Stimulated activated CD4-positive, alpha-beta T cell treated with anti-CD3 and anti-CD28 coated beads, Interleukin-4, amount 100 ng/mL, for 4 hours (primary cell): ENCODE data around the gene VAV3.
A peak's percentile ranks its signal among the peaks of the same experiment; 100 is the strongest.

Experiments
- DNase-seq, 2 experiments: peaks; one replicate each; pipeline ENCODE4 v3.0.0-alpha.2; 2020

VAV3 gene

DNA sequence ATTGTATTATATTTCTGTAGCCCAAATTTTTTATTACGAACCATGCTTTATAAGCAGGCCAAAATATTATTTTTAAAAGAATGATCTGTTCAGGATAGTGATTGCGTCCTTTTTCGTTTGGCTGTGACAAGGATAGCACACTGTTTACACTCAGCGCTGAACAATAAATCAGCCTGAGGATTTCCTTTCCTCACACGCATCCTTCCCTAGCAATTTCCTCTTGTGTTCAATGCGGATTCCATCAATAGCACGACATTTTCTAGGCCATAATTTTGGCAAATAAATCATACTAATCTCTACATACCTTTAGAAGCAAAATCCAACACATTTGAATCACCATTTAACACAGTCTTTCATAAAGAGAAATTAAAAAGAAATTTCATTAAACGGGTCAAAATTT is 1.6 kb upstream of the VAV3 start:
- DNase-seq = no peak

DNA sequence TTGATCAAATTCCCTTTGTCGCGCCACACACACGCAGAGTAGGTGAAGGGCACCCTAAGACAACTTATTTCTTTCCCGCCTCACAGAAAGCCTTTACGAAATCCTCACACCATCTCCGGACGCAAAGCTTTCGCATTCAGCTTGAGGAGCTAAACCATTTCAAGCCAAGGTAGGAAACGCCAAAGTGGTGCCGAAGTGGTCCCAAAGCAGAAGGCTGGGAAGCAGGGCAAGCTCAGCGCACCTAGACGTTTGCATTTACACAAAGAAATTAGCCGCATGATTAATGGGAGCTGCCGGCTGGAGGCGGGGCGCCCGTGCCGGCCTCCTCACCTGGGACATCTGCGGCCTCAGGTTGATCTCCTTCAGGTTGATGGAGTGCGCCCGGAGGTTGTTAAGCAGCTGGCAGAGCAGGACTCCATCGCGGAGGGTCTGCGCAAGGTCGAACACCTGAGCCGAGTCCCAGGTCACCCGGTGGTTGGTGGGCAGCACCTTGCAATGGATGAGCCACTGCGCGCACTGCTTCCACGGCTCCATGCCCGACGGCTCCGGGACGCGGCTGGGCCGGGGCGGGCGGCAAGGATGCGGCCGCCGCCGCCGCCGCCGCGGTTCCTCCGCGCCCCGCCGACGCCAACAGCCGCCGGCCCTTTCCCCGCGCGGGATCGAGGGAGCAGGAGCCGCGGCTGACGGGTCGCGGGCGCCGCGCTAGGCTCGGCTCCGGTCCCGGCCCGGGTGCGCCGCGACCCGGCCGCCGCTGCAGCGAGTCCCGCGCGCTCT is 457 bp downstream of the VAV3 start:
- DNase-seq = peak; percentile 9 to 22

DNA sequence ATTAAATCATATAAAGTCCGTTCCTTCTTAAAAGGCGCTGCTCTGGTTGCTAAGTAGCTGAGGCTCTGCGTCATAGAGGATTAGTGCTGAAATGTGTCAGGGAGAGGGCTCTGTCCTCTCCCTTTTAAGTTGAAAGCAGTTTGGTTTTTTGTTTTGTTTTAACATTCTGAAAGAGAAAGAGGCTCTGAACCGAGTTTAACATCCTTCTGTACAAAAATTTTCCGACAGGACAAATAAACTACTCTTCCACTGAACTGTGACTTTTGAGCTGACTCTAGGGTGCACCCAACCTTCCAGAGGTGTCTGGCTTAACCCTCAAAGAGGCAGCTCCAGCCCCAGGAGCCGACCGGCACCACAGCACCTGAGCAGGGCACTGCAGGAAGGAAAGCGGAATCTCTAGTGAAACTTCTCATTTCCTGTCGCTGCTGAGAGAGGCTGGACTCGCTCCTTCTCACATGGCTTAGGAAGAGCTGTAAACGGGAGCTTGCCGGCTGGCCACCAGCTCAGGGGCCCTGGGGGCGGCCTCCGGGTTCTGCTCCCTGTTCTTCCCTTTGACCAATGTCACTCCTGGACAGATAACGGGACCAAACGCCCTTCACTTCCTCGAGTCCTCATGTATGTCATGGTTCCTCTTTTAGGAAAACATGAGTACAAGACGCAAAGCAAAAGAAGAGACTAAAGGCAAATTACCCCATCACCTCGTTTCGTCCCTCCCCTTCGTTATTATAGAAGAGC is 1.2 kb downstream of the VAV3 start:
- DNase-seq = peak; percentile 37 to 43

DNA sequence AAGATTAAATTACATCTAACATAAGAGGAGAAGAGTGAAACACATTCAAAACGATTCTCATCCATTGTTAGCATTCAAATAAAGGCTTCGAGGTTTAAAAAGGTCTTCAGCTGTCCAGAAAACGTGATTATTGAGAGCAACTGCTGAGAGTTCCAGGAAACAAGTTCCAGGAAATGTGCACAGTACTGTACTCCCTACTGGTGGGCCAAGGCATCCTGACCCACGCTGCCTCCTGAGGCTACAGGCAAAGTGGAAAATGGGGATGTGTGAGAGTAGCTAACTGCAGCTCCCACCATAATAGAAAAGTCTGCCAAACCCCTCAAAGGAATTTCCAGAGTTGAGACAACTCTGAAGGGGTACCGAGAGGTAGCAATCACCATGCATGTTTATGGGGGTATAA is 2.0 kb downstream of the VAV3 start:
- no peak for DNase-seq

DNA sequence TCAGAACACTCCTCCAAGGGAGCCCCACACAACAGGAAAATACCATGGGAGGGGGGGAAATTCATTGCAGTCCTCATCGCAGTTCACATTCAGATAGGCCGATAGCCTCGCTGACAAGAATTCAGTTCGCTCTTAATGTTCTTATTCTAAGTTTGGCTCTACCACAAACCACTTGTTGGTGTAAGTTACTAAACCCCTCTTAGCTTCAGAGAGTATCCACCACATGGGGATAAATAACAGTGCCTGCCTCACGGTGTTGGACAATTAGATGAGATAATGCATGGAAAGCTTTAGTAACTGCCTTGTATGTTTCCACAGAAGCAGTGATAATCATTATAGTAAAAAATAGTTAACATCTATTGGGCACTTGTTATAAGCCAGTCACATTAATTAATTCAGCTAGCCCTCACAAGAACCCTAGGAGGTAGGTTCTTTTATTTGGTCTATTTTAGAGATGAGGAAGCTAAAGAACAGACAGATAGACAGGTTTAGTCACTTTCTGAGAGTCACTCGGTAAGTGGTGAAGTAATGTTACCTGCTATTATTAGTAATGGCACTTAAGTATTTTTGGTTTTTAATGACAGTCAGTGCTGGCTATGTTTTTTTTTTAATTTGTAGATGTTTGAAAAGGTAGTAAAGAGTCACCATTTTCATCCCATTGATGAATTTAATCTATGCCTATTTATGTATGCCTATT is 10.1 kb downstream of the VAV3 start:
- DNase-seq = no peak

DNA sequence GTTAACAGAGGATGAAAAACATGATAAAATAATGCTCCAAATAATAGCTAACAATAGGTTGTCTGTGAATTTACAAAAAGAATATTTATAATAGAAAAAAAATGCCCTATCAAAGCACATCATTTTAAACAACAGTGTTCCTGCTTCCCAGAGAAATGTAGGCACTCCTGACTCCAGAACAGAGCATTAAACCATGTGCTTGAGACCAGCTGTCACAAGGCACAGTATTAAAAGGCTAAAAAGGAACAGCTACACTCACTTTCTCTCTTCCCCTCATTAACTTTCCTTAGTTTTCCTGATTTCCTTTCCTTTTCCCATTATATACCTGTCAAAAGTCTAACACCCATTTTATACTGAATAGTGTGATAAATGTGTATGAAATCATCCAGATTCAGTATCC is 10.9 kb downstream of the VAV3 start:
- no peak for DNase-seq

DNA sequence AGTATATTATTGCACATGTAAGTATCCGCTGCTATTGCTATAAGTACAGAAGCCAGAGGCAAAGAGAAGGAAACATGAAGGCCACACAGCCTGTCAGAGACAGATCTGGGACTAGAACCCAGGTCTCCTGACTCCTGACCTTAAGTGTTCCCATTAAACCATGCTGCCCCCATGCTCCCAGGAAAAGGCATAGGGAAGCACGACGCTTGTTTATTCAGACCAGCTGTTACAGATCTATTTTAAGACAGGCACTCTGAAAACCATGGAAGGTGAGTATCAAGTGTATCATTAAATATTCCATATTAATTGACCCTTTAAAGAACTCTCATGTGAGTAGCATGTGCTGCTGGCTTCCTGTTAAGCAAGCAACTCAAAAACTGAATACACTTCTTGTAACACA is 11.4 kb downstream of the VAV3 start:
- DNase-seq = no peak

DNA sequence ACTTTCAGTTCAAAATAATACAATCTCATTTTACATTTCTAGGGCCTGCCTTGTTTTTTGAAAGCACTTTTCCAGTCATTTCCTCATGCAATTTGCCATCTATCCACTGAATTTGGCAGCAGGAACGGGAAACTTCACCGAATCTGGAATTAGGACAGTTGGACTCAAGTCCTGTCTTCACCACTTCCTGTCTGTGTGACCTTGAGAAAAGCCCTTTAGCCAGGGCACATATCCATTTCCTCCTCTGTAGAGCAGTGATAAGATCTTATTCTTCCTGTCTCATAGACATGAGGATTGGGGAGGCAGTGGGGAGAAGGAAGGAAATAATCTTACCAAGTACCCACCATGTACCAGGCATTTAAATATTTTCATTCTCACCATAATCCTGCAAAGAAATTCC is 12.0 kb downstream of the VAV3 start:
- DNase-seq = no peak

DNA sequence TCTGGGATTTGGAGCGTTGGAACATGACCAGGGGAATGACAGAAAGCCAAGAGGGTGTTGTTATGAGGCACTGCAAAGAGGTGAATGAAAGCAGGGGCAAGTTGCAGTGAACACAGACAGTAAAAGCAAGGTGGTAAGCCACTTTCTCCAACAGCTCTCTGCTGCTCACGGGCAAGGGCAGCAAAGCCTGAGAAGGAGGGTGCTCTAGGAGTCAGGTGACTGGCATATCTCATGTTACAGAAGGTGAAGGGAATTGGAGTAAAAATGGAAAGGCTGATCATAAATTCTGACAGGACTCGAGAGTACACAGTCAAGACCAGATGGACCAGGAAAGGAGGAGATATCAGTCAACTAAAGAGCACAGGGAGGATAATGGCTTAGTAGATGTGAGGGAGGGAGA is 14.5 kb downstream of the VAV3 start:
- DNase-seq = no peak

DNA sequence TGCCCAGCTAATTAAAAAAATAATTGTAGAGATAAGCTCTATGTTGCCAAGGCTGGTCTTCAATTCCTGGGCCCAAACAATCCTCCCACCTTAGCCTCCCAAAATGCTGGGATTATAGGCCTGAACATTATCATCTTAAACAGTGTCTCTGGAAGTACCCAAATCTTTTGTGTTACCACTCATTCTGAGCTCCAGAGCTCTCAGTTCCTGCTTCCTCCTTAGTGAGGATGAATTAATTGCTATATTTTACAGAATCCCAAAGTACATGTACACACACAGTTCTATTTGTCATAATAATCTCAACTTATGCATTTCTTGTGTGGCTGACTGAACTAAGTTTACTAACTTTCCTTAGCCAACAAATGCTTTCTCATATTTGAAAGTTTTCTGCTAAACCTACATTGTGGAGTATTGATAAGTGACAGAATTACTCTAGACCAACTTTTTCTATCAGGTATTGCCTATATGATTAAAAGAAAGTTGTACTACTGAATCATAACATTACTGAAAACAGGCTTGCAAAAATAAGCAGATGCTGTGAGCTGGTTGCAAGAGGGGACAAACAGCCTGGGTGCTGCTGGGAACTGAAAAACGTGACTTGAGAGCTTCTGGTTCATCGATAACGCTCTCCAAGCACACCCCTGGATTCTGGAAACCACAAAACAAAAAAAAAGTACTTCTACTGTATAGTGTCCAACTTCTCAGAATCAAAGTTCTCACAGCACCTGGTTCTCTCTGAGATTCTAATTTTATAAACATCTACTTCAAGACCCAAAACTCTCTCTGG is 15.3 kb downstream of the VAV3 start:
- DNase-seq = no peak

DNA sequence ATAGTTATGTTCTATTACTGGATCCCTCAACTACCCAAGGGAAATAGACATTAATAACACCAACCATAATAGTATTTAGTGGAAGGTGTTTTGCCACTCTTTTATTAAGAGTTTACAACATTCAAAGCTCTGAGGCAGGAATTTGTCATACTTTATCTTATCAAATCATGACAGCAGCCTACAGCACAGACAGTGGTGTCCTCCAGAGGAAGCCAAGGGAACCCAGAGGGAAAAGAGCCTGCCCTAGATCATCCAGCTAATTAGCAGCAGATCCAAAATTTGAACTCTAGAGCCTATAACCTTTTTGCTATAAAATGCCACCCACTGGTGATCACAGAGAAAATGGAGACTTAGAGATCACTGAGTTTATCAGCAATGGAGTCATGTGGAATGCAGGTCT is 18.2 kb downstream of the VAV3 start:
- no peak for DNase-seq

DNA sequence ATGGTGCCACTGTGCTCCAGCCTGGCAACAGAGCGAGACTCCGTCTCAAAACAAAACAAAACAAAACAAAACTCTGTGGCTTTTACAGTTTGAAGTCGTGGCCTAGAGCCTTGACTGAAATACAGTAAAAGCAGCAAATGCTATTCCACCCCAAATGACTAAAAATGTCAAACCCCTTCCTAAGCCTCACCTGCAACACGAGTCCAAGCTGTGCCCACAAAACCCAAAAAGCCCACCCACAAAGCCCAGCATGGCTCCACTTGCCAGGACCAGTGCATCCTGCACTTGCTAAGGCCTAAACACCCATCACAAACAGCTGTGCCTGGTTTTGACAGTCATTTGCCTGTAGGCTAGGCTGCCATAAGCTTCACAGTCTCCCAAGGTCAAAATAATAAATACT is 21.3 kb downstream of the VAV3 start:
- DNase-seq = no peak

DNA sequence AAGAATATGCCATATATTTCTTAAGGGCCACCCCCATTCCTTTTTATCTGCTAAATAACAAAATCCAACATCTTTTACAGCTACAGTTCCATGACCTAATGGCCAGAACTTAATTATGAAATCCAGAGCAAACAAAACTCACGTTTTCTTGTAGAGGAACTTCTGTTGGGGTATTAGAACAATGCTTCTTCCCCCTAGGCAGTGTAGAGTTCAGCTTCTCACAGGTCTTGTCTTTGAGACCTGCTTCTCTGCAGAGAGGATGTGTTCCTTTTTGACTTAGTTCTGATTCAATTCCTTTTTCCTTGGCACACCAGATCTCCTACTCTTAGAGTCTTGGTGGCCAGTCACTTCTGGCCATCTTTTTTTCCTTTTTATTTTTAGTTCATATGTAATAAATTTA is 22.2 kb downstream of the VAV3 start:
- DNase-seq = no peak

DNA sequence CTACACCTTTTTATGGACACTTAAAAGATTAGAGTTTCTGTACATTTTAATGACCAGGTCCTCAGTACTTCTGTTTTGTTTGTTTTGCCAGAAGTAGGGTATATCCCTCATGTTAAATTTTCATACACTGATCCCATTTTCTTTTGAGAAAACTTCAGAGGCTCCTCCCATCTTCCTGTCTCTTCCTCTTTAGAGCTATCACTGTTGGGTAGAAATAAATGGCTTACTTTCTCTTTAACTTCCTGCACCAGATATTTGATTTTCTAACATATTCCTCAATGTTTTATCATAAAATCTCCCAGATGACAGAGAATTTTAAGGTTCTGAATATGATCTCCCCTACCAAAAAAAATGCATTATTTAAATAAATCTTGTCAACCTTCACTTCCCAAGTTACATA is 23.4 kb downstream of the VAV3 start:
- DNase-seq = no peak

DNA sequence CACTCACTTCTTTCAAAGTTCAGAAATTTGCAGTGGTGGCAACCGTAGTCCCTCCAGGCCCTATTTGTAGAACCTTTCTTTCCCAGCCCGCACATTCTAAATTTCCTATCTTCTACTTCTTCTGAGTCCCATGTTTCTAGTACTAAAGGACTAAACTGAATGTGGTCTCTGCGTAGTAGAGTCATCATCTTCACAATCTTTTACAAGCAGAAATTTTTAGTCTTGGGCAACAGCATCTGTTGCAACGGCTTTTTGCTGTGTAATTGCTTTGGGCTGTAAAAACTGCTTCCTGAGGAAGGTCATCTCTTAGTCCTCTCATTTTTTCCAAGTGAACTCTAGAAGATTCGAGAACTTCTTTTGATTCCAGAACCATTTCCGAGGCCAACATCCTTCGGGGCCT is 23.9 kb downstream of the VAV3 start:
- no peak for DNase-seq

DNA sequence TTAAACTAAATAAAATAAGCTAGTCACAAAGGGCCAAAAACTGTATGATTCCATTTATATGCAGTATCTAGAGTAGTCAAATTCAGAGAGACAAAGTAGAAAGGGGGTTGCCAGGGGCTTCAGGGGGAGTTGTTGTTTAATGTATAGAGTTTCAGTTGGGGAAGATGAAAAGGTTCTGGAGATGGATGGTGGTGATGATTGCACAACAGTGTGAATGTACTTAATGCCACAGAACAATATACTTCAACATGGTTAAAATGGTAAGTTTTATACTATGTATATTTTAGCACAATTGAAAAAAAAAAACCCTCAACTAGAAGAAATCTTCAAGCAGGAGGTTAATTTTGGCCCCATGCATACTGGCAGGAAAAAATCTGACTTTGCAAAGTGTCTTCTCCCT is 24.3 kb downstream of the VAV3 start:
- no peak for DNase-seq

DNA sequence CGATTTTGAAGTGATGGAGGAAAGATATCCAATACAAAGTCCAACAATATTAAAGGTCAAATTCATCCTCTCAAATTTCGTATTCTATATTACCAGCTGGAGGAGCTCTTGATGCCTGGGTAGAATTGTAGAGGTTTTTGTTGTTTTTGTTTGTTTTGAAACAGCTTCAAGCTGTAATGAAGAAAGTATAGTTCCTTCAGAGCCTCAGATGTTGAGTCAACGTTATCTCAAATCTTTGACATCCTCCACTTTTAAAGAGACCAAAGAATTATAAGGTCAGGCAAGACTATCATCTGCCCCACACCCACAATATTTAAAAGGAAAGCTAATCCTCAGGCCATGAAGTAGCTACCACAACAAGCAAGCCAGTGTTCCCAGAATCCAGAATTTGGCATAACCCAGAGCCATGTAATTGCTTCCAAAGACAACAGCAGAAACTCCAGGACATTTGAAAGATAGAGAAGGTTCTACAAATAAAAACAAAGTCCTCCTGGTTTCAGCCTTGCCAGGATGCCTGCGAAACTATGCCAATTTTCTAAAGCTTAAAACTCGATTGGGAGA is 24.9 kb downstream of the VAV3 start:
- no peak for DNase-seq

DNA sequence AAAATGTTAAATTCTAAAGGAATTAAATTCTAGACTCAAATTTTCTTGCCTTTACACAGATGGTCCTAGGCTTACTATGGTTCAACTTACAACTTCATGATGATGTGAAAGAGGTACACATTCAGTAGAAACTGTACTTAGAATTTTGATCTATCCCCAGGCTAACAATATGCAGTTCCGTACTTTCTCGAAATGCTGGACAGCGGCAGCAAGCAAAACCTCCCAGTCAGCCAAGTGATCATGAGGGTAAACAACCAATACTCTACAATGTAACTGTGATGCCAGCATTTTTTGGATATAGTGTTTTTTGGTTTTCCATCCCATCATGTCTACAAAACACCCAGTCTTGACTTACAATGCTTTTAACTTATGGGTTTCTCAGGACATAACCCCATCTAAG is 25.7 kb downstream of the VAV3 start:
- DNase-seq = no peak

DNA sequence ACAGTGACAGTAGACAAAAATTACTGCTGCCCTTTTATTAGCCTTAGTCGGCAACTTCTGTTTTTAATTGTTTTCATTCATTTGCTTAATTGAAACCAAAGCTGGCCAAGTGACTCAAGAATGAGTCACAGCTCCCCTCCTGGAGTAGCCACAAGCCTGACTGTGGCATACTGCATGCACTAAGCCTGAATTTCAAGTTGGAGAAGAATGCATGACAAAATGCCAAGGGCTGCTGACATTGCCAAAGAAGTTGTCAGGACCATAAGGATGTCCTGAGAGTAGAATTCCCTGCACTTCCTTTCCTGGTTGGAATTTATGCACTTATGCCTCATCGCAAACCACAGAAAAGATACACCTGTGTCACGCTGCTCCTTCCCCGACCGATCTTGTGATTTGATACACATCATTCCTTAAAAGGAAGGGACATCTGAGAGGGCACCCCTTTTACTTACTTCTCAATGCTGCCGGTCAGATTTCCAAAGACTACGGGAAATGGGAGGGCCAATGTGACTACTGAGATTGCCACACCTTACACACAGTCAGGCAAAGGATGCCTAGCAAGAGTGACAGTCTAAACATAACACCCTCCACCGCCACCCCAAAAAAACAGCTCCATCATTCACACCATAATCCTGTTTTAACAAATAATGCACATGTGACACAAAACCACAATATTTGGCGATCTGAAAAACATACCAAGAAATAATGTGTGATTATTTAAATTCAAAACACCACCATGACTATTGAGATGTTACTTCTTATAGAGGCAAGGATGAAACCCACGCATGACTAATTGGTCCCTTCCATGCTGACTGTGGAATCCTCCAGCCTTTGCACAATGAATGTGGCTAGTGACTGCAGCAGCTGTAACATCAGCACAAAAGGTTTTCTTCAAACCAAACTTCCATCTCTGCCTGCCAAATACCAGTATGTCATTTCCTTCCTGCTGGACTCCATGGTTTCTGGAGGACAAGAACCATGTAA is 28.2 kb downstream of the VAV3 start:
- peak in 1 of 2 experiments; percentile 43 for DNase-seq

DNA sequence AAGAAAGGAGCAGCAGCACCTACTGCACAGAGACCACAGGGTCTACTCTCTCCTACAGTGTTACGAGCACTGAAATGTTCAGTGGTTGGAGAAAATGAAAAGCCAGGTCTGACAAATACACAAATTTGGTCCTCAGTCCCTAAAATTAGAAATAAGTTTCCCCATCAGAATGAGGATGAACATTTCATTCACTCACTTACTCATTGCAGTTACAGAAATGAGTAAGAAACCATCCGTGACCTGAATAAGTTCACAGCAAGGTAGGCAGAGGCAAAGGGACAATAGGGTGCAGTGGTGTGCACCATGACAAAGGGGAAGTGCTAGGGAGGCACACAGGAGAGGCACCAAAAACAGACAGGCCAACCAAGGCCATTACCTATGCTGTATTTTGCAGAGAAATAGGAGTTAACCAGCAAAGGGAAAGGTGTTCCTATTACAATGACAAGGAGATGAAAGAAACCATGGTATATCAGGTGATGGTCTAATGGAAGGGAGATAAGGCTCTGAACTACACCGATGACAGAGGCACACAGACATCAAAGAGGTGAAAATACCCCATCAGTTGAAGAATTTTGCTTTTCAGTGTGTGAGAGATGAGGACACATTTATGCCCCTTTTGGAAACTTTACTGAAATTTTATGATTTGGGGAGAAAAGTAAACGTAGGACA is 29.4 kb downstream of the VAV3 start:
- DNase-seq = peak in 1 of 2 experiments; percentile 17

DNA sequence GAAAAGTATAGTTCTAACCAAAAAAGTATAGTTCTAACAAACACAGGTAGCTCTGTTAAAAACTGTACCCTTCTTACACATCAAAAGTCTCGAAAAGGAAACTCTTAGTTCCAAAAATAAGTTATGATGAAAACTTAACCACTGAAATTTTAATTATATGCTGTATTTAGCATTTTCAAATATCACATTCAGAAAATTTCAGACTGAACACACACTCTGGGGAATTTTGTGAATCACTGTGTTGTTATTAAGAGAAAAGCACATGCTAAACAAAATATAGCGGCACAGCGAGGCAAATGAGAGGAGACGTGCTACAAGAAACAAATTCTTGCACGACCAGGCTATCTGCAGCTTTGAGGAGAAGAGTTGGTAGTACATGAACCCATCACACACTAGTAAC is 30.4 kb downstream of the VAV3 start:
- no peak for DNase-seq
